PFSK-1 (cell line): ENCODE results near the gene FDX1.

Source experiments
- FOXP2 ChIP-seq: optimal IDR thresholded peaks from 2 replicates; pipeline ENCODE3; 2011; ENCODE audit warnings: borderline replicate concordance, control low read depth, inconsistent platforms; ENCODE audit not compliant: insufficient read depth; ENCODE audit errors: extremely low read length, extremely low read depth
- POLR2AphosphoS5 ChIP-seq: IDR thresholded peaks from 2 replicates; pipeline ENCODE4 v1.6.1; 2012; ENCODE audit warnings: low read depth, mild to moderate bottlenecking, control low read depth, low read length, moderate library complexity
- TF ChIP-seq, protein P1 (sequence below), 2 experiments: IDR thresholded peaks; 2 replicates each; pipeline versions ENCODE4 v1.6.1 to v1.8.0; 2011 to 2012; ENCODE audit warnings: low read depth in 2 of 2, low read length in 2 of 2, control low read depth in 1 of 2, inconsistent platforms in 1 of 2, mild to moderate bottlenecking in 1 of 2, moderate library complexity in 1 of 2; ENCODE audit not compliant: insufficient read depth in 1 of 2

DNA sequence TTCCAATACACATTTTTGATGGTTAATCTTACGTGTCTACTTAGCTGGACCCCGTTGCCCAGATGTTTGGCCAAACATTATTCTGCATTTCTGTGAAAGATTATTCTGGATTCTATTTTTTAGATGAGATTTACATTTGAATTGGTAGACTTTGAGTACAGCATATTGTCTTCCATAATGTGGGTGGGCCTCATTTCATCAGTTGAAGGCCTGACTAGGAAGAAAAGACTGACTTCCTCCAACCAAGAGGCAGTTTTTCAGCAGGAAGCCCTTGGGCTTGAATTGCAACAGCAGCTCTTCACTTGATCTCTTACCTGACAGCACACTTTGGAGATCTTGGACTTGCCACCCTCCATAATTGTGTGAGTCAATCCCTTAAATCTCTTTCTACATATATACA is 58.7 kb downstream of the FDX1 start:
- TF ChIP-seq, protein P1, sequence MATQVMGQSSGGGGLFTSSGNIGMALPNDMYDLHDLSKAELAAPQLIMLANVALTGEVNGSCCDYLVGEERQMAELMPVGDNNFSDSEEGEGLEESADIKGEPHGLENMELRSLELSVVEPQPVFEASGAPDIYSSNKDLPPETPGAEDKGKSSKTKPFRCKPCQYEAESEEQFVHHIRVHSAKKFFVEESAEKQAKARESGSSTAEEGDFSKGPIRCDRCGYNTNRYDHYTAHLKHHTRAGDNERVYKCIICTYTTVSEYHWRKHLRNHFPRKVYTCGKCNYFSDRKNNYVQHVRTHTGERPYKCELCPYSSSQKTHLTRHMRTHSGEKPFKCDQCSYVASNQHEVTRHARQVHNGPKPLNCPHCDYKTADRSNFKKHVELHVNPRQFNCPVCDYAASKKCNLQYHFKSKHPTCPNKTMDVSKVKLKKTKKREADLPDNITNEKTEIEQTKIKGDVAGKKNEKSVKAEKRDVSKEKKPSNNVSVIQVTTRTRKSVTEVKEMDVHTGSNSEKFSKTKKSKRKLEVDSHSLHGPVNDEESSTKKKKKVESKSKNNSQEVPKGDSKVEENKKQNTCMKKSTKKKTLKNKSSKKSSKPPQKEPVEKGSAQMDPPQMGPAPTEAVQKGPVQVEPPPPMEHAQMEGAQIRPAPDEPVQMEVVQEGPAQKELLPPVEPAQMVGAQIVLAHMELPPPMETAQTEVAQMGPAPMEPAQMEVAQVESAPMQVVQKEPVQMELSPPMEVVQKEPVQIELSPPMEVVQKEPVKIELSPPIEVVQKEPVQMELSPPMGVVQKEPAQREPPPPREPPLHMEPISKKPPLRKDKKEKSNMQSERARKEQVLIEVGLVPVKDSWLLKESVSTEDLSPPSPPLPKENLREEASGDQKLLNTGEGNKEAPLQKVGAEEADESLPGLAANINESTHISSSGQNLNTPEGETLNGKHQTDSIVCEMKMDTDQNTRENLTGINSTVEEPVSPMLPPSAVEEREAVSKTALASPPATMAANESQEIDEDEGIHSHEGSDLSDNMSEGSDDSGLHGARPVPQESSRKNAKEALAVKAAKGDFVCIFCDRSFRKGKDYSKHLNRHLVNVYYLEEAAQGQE (IDR thresholded peaks at IDR 0.05; ENCODE audit: insufficient read depth in 1 of 2, low read depth in 2 of 2, low read length in 2 of 2): no peak
- TF ChIP-seq FOXP2 (no peak), POLR2AphosphoS5 (no peak)
